Esophagus squamous epithelium (tissue), 5 donors: ENCODE results near the gene TRMT44. TPM values are rescaled to one million over a fixed set of nuclear protein-coding genes. Genes with fewer than 3 reads are reported as not detected.

Source experiments
- DNase-seq: peaks from one replicate; lab custom pipeline; 2025; lab: John Stamatoyannopoulos, UW
- H3K27ac ChIP-seq, 4 donors: fragments of 200-600 bp; sonication (generic); one replicate each; pipeline ENCODE4 v1.5.1; 2016 to 2019; ENCODE audit warnings: mild to moderate bottlenecking in 1 of 4
- H3K27me3 ChIP-seq, 4 donors: fragments of 200-600 bp; sonication (generic); 1 replicate in 3 of 4; 2 replicates in 1 of 4; pipeline versions ENCODE4 v1.5.1 to v1.6.0; 2017 to 2021; ENCODE audit warnings: antibody characterized with exemption in 1 of 4
- H3K36me3 ChIP-seq, 3 donors: fragments of 200-600 bp; sonication (generic); one replicate each; pipeline ENCODE4 v1.5.1; 2016 to 2019
- H3K4me1 ChIP-seq, 3 donors: fragments of 200-600 bp; sonication (generic); one replicate each; pipeline ENCODE4 v1.5.1; 2017 to 2019
- H3K4me3 ChIP-seq, 4 donors: fragments of 200-600 bp; sonication (generic); 1 replicate in 3 of 4; 2 replicates in 1 of 4; pipeline ENCODE4 v1.5.1; 2016 to 2019; ENCODE audit warnings: mild to moderate bottlenecking in 2 of 4, moderate library complexity in 1 of 4
- H3K9me3 ChIP-seq, 3 donors: fragments of 200-600 bp; sonication (generic); one replicate each; pipeline ENCODE4 v1.5.1; 2016 to 2019
- POLR2A ChIP-seq, 4 donors: fragments of 450-650 bp; IDR thresholded peaks; one replicate each; pipeline ENCODE4 v1.6.1; 2017; ENCODE audit warnings: antibody characterized with exemption in 4 of 4, mild to moderate bottlenecking in 4 of 4, moderate library complexity in 3 of 4
- WGBS, 2 donors: methylation state at CpG; one replicate each; pipeline ENCODE4 v1.1.5; 2018; 5-methylcytosine and 5-hydroxymethylcytosine counted together
- intact Hi-C: fragments of 100-400 bp; cut with DNase I; formaldehyde crosslinking; loops from one replicate; pipeline ENCODE4 v1.15.0; 2022
- total RNA-seq, 4 donors: library from RNA; depleted of rRNA; stranded (reverse); fragments of >200 nt; gene quantifications; one replicate each; pipeline ENCODE4 v1.1.0, GENCODE V29; 2016
- TF ChIP-seq, protein P1 (sequence below), 6 experiments: fragments of 450-650 bp in 4 of 6; fragments of 200-600 bp in 2 of 6; sonication (generic) in 2 of 6; IDR thresholded peaks; one replicate each; pipeline ENCODE4 v1.5.1; 2016 to 2019; ENCODE audit warnings: antibody characterized with exemption in 6 of 6, mild to moderate bottlenecking in 4 of 6, moderate library complexity in 4 of 6
- donor health status: DM: yes; HTN: yes; CAD: no.

TRMT44 gene
- total RNA-seq, 4 donors from 2014 or later, result 26.8 to 31.7 (median 28.8) TPM

DNA sequence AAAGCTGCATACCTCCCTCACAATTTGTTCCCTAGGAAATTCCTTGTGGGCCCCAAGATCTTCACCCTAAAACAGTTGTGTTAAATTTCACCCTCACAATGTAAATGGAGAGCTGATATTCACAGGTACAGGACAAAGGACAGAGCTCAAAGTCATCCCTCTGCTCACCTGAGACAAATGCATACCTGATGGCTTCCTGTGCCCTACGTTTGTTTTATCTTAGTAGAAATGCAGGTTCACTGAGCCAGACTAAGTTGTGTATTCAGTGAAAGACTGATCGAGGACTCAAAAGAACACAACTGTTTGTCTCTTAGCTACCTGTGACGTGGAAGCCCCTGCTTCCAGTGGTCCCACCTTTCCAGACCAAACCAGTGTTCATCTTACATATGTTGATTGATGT is 53.6 kb downstream of the TRMT44 start:
- TF ChIP-seq, protein P1, sequence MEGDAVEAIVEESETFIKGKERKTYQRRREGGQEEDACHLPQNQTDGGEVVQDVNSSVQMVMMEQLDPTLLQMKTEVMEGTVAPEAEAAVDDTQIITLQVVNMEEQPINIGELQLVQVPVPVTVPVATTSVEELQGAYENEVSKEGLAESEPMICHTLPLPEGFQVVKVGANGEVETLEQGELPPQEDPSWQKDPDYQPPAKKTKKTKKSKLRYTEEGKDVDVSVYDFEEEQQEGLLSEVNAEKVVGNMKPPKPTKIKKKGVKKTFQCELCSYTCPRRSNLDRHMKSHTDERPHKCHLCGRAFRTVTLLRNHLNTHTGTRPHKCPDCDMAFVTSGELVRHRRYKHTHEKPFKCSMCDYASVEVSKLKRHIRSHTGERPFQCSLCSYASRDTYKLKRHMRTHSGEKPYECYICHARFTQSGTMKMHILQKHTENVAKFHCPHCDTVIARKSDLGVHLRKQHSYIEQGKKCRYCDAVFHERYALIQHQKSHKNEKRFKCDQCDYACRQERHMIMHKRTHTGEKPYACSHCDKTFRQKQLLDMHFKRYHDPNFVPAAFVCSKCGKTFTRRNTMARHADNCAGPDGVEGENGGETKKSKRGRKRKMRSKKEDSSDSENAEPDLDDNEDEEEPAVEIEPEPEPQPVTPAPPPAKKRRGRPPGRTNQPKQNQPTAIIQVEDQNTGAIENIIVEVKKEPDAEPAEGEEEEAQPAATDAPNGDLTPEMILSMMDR (IDR thresholded peaks at IDR 0.05), result no peak
- no peak for TF ChIP-seq POLR2A (IDR thresholded peaks at IDR 0.05)
- no peak for DNase-seq
- H3K27me3 ChIP-seq, result no peaks in the 10 kb centered on the region
- H3K9me3 ChIP-seq, result no peaks in the 10 kb centered on the region
- 63 to 73% methylated on average over 3 of the region's 3 CpGs for WGBS, 2 donors
- H3K36me3 ChIP-seq, result no peaks in the 10 kb centered on the region
- intact Hi-C loops, result no loop called here
- H3K27ac ChIP-seq, result no peak overlapping the region
- no peak overlapping the region for H3K4me3 ChIP-seq
- no peaks in the 10 kb centered on the region for H3K4me1 ChIP-seq

DNA sequence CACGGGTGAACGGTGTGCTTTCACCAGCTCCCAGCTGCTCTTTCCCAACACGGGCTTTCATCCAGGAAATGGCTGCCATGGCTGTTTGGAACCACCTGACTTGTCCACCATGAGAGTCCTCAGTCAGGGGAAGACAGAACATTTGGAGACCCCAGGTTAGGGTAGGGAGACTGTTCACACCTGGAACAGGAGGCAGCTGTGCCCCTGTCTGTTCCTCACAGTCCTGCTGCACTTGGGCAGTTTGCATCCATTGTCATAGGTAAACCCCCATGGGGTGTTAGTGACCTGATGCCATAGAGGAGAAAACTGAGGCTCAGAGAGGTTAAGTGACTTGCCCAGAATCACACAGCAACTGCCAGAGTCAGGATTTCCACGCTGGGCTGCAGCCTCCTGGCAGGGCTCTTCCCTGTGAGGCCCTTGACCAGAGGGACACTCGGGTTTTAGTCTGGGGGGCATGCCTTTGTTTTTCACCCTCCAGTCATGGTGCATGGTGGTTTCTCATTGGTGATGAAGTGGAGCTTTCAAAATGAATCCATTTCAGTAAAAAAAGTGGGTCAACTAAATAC is 54.5 kb downstream of the TRMT44 start:
- Histone ChIP-seq H3K4me3 (no peak overlapping the region), H3K27ac (no peak overlapping the region), H3K36me3 (no peaks in the 10 kb centered on the region), H3K9me3 (no peaks in the 10 kb centered on the region), H3K4me1 (no peaks in the 10 kb centered on the region), H3K27me3 (no peaks in the 10 kb centered on the region)
- 87 to 91% methylated on average over 2 to 5 of the region's 5 CpGs for WGBS, 2 donors
- TF ChIP-seq, protein P1 (IDR thresholded peaks at IDR 0.05), result no peak
- no peak for TF ChIP-seq POLR2A (IDR thresholded peaks at IDR 0.05)
- DNase-seq, result no peak
- intact Hi-C loops, result no loop called here

DNA sequence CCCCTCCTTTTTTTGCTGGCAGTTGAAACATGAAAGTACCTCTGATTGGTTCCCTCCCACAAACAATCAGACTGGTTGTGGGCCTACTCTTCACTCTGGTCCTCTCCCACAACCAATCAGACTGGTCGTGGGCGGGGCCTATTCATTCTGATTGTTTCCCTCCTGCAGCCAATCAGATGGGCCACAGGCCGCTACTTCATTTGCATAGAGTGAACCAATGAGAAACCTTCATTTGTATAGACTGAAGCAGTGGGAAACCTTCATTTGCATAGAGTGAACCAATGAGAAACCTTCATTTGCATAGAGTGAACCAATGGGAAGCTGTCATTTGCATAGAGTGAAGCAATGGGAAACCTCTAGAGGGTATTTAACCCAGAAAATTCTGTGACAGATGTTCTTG is 55.2 kb downstream of the TRMT44 start:
- H3K4me3 ChIP-seq, result no peak overlapping the region
- 95% methylated on average over 3 of the region's 3 CpGs; no CpG with 5 or more reads in 1 of the 2 donors for WGBS, 2 donors
- H3K4me1 ChIP-seq, result no peaks in the 10 kb centered on the region
- no peaks in the 10 kb centered on the region for H3K9me3 ChIP-seq
- no peak for DNase-seq
- intact Hi-C loops, result no loop called here
- H3K27me3 ChIP-seq, result no peaks in the 10 kb centered on the region
- H3K27ac ChIP-seq, result no peak overlapping the region
- no peaks in the 10 kb centered on the region for H3K36me3 ChIP-seq
- TF ChIP-seq, protein P1 (IDR thresholded peaks at IDR 0.05), result no peak
- no peak for TF ChIP-seq POLR2A (IDR thresholded peaks at IDR 0.05)

DNA sequence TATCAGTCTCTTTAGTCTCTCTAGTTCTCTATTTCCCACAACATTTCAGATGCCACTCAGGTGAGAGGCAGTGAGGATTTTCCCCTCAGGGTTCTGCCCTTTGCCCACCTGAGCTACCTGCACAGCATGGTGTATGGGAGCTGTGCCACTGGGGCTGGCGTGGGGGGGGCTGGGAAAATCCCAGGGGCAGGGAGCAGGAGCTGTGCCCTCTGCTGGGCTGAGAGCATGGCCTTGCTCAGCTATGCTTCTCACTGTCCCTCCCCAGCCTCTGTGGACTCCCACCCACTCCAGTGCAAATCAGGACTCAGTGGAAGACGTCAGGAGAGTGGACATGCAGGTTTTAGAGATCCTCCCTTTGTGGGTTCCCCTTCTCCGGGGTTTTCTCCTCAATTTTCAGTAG is 57.2 kb downstream of the TRMT44 start:
- Histone ChIP-seq H3K36me3 (no peaks in the 10 kb centered on the region), H3K4me1 (no peaks in the 10 kb centered on the region), H3K4me3 (no peak overlapping the region), H3K9me3 (no peaks in the 10 kb centered on the region), H3K27me3 (no peaks in the 10 kb centered on the region), H3K27ac (no peak overlapping the region)
- no peak for TF ChIP-seq POLR2A (IDR thresholded peaks at IDR 0.05)
- TF ChIP-seq, protein P1 (IDR thresholded peaks at IDR 0.05), result no peak
- WGBS, 2 donors, result 79 to 89% methylated on average over 2 to 3 of the region's 3 CpGs
- no peak for DNase-seq
- intact Hi-C loops, result no loop called here

DNA sequence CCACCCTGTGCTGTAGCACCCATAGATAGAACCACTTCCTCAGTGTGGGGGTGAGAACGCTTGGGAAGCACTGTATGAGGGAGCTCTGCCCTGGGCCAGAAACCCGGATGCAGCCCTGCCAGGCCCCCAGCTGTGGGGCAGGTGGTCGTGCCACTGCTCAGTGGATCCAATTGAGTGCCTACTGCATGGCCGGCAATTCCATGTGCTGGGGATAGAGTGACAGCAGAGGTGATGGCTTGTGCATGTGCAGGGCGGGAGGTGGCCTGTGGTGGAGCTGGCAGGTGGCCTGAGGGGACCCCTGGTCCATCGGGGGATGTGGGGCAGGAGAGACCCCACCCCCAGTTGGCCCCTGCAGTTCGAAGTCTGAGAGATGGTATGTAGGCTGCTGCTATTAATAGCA is 60.4 kb downstream of the TRMT44 start:
- 88% methylated on average over 3 to 6 of the region's 7 CpGs for WGBS, 2 donors
- TF ChIP-seq, protein P1 (IDR thresholded peaks at IDR 0.05), result no peak
- TF ChIP-seq POLR2A (IDR thresholded peaks at IDR 0.05), result no peak
- DNase-seq, result no peak
- H3K4me3 ChIP-seq, result no peak overlapping the region
- H3K27ac ChIP-seq, result no peak overlapping the region
- H3K27me3 ChIP-seq, result no peaks in the 10 kb centered on the region
- H3K36me3 ChIP-seq, result no peaks in the 10 kb centered on the region
- H3K9me3 ChIP-seq, result no peaks in the 10 kb centered on the region
- peaks cover 0 to 13% (median 8%) of the 10 kb centered on the region in 3 donors for H3K4me1 ChIP-seq
- intact Hi-C loops, result no loop called here
